ENCODE measurements around the gene STRIP2. TPM values are rescaled to one million over a fixed set of nuclear protein-coding genes. Genes with fewer than 3 reads are reported as not detected.
"Not testable (repeated sequence)": the region's sequence is repeated elsewhere in the genome, so short reads cannot be mapped to it uniquely, and the experiment has no call there.

The STRIP2 gene
- total RNA-seq, 6 donors from 2014 or later: 1.0 to 5.2 (median 1.7) TPM

GRCh38 chr7:129479831-129480230 is 45.6 kb downstream of the STRIP2 start:
- Histone ChIP-seq H3K9me3 (no peaks in the 10 kb centered on the region), H3K36me3 (no peaks in the 10 kb centered on the region), H3K27ac (no peak overlapping the region), H3K27me3 (no peaks in the 10 kb centered on the region), H3K4me1 (no peaks in the 10 kb centered on the region), H3K4me3 (no peak overlapping the region)
- 96 to 100% methylated on average over 1 of the region's 1 CpG for WGBS, 2 donors
- TF ChIP-seq POLR2AphosphoS5 (IDR thresholded peaks at IDR 0.05) (no peak), POLR2A (IDR thresholded peaks at IDR 0.05) (no peak), CTCF (IDR thresholded peaks at IDR 0.05) (no peak), EP300 (IDR thresholded peaks at IDR 0.05) (no peak)
- ATAC-seq (ENCODE audit: low FRiP score in 2 of 2) (no peak), DNase-seq (no peak)

GRCh38 chr7:129480674-129481363 is 46.6 kb downstream of the STRIP2 start:
- no peak for ATAC-seq (ENCODE audit: low FRiP score in 2 of 2)
- 83 to 93% methylated on average over 6 of the region's 6 CpGs for WGBS, 2 donors
- H3K27ac ChIP-seq: no peak overlapping the region

GRCh38 chr7:129481376-129481775 is 47.1 kb downstream of the STRIP2 start:
- ATAC-seq (ENCODE audit: low FRiP score in 2 of 2): not testable (repeated sequence)

More at GRCh38 chr7:129480674-129481363, 46.6 kb downstream of the STRIP2 start:
- Histone ChIP-seq H3K4me1 (no peaks in the 10 kb centered on the region), H3K27me3 (no peaks in the 10 kb centered on the region), H3K36me3 (no peaks in the 10 kb centered on the region), H3K4me3 (no peak overlapping the region), H3K9me3 (no peaks in the 10 kb centered on the region)
- no peak for TF ChIP-seq POLR2AphosphoS5 (IDR thresholded peaks at IDR 0.05)
- no peak for TF ChIP-seq POLR2A (IDR thresholded peaks at IDR 0.05)
- TF ChIP-seq EP300 (IDR thresholded peaks at IDR 0.05): no peak
- TF ChIP-seq CTCF (IDR thresholded peaks at IDR 0.05): no peak
- no peak for DNase-seq

GRCh38 chr7:129482781-129483180 is 48.5 kb downstream of the STRIP2 start:
- no peak for TF ChIP-seq POLR2AphosphoS5 (IDR thresholded peaks at IDR 0.05)
- TF ChIP-seq POLR2A (IDR thresholded peaks at IDR 0.05): no peak
- TF ChIP-seq CTCF (IDR thresholded peaks at IDR 0.05): no peak
- TF ChIP-seq EP300 (IDR thresholded peaks at IDR 0.05): no peak
- no peaks in the 10 kb centered on the region for H3K27me3 ChIP-seq

More at GRCh38 chr7:129481376-129481775, 47.1 kb downstream of the STRIP2 start:
- not testable (repeated sequence) for H3K4me1 ChIP-seq, H3K27ac ChIP-seq, H3K36me3 ChIP-seq, H3K9me3 ChIP-seq, H3K4me3 ChIP-seq, H3K27me3 ChIP-seq, DNase-seq
- WGBS, 2 donors: 97 to 98% methylated on average over 6 of the region's 6 CpGs

GRCh38 chr7:129489491-129489890 is 55.3 kb downstream of the STRIP2 start:
- 66 to 84% methylated on average over 3 of the region's 3 CpGs for WGBS, 2 donors
- Histone ChIP-seq H3K27ac (no peak overlapping the region), H3K4me3 (no peak overlapping the region), H3K4me1 (no peaks in the 10 kb centered on the region), H3K27me3 (no peaks in the 10 kb centered on the region), H3K9me3 (no peaks in the 10 kb centered on the region), H3K36me3 (no peaks in the 10 kb centered on the region)
- ATAC-seq (ENCODE audit: low FRiP score in 2 of 2) (peak in 1 of 2 donors; percentile 71), DNase-seq (no peak)
- TF ChIP-seq EP300 (IDR thresholded peaks at IDR 0.05) (no peak), CTCF (IDR thresholded peaks at IDR 0.05) (no peak), POLR2A (IDR thresholded peaks at IDR 0.05) (no peak), POLR2AphosphoS5 (IDR thresholded peaks at IDR 0.05) (no peak)

More at GRCh38 chr7:129482781-129483180, 48.5 kb downstream of the STRIP2 start:
- Histone ChIP-seq H3K27ac (no peak overlapping the region), H3K9me3 (no peaks in the 10 kb centered on the region), H3K36me3 (no peaks in the 10 kb centered on the region), H3K4me1 (no peaks in the 10 kb centered on the region), H3K4me3 (no peak overlapping the region)
- DNase-seq (no peak), ATAC-seq (ENCODE audit: low FRiP score in 2 of 2) (no peak)
- WGBS, 2 donors: 93 to 96% methylated on average over 8 of the region's 8 CpGs
